GM18907 (cell line): Measurements from ENCODE around the gene ARL2BP.
"Not testable (repeated sequence)": the region's sequence is repeated elsewhere in the genome, so short reads cannot be mapped to it uniquely, and the experiment has no call there.

Experiments used
- ATAC-seq: cut with Tn5 transposase; IDR thresholded peaks from one replicate; pipeline ENCODE4 v1.9.1; 2021; ENCODE audit warnings: mild to moderate bottlenecking, moderate library complexity; ENCODE audit not compliant: unreplicated experiment

ARL2BP gene

GRCh38 chr16:57262841-57263540 is 17.9 kb downstream of the ARL2BP start:
- ATAC-seq = no peak

- no peak for ATAC-seq
Observed at GRCh38 chr16:57263541-57264351, 18.7 kb downstream of the ARL2BP start.

GRCh38 chr16:57264381-57264780 is 19.3 kb downstream of the ARL2BP start:
- ATAC-seq = no peak

- no peak for ATAC-seq
Observed at GRCh38 chr16:57264950-57265371, 19.9 kb downstream of the ARL2BP start.

GRCh38 chr16:57265850-57266530 is 20.9 kb downstream of the ARL2BP start:
- no peak for ATAC-seq

GRCh38 chr16:57266531-57267260 is 21.6 kb downstream of the ARL2BP start:
- ATAC-seq = no peak

GRCh38 chr16:57267343-57267742 is 22.3 kb downstream of the ARL2BP start:
- not testable (repeated sequence) for ATAC-seq

GRCh38 chr16:57268804-57269800 is 24.0 kb downstream of the ARL2BP start:
- ATAC-seq = no peak

GRCh38 chr16:57270221-57271062 is 25.4 kb downstream of the ARL2BP start:
- ATAC-seq = no peak

GRCh38 chr16:57271063-57271345 is 25.9 kb downstream of the ARL2BP start:
- ATAC-seq = no peak

GRCh38 chr16:57271867-57272495 is 26.9 kb downstream of the ARL2BP start:
- no peak for ATAC-seq

- no peak for ATAC-seq
Observed at GRCh38 chr16:57273359-57273758, 28.3 kb downstream of the ARL2BP start.

- no peak for ATAC-seq
Observed at GRCh38 chr16:57273826-57274225, 28.8 kb downstream of the ARL2BP start.

GRCh38 chr16:57275946-57276345 is 30.9 kb downstream of the ARL2BP start:
- ATAC-seq = not testable (repeated sequence)

- no peak for ATAC-seq
Observed at GRCh38 chr16:57276596-57276995, 31.5 kb downstream of the ARL2BP start.

GRCh38 chr16:57277586-57277985 is 32.5 kb downstream of the ARL2BP start:
- ATAC-seq = no peak

- no peak for ATAC-seq
Observed at GRCh38 chr16:57278494-57278893, 33.4 kb downstream of the ARL2BP start.

GRCh38 chr16:57279780-57280638 is 35.0 kb downstream of the ARL2BP start:
- ATAC-seq = no peak
